Neutrophil (primary cell): Measurements from ENCODE around the gene RANBP9.

Experiments used
- H3K27ac ChIP-seq: fragments of 200-600 bp; sonication (generic); 2 replicates; pipeline ENCODE4 v1.5.1; 2016; ENCODE audit warnings: mild to moderate bottlenecking, moderate library complexity
- H3K27me3 ChIP-seq: fragments of 200-600 bp; sonication (generic); 2 replicates; pipeline ENCODE4 v1.6.0; 2016; ENCODE audit warnings: mild to moderate bottlenecking
- H3K36me3 ChIP-seq: fragments of 200-600 bp; sonication (generic); 2 replicates; pipeline ENCODE4 v1.5.1; 2017
- H3K4me1 ChIP-seq, 2 experiments: fragments of 200-600 bp in 1 of 2; sonication (generic) in 1 of 2; 1 replicate in 1 of 2; 2 replicates in 1 of 2; pipeline versions ENCODE4 v1.5.1 to v1.6.1; 2013 to 2016; ENCODE audit warnings: low read depth in 1 of 2, low read length in 1 of 2, mild to moderate bottlenecking in 1 of 2, moderate library complexity in 1 of 2; ENCODE audit not compliant: control insufficient read depth in 1 of 2, insufficient read depth in 1 of 2
- H3K4me3 ChIP-seq, 2 experiments: fragments of 200-600 bp in 1 of 2; sonication (generic) in 1 of 2; 1 replicate in 1 of 2; 2 replicates in 1 of 2; pipeline ENCODE4 v1.5.1; 2013 to 2016; ENCODE audit warnings: low read depth in 1 of 2, low read length in 1 of 2, mild to moderate bottlenecking in 1 of 2, moderate library complexity in 1 of 2
- H3K9me3 ChIP-seq: fragments of 200-600 bp; sonication (generic); 2 replicates; pipeline ENCODE4 v1.5.1; 2016
- CTCF ChIP-seq: fragments of 200-600 bp; sonication (generic); IDR thresholded peaks from 2 replicates; pipeline ENCODE4 v1.5.1; 2016; ENCODE audit warnings: antibody characterized with exemption

RANBP9 gene

GRCh38 chr6:13617066-13617465, 94.6 kb downstream of the RANBP9 start:
- Histone ChIP-seq H3K9me3 (no peaks in the 10 kb centered on the region), H3K4me1 (peaks cover 28% of the 10 kb centered on the region in 2 experiments), H3K36me3 (peaks cover 56% of the 10 kb centered on the region), H3K27me3 (no peaks in the 10 kb centered on the region), H3K27ac (peak overlapping the region; percentile 30), H3K4me3 (peak overlapping the region in 1 of 2 experiments; percentile 90)
- no peak for TF ChIP-seq CTCF

GRCh38 chr6:13615792-13616120, 95.9 kb downstream of the RANBP9 start:
- peaks cover 28% of the 10 kb centered on the region in 2 experiments for H3K4me1 ChIP-seq
- H3K27me3 ChIP-seq = no peaks in the 10 kb centered on the region
- peak overlapping the region; percentile 88 for H3K27ac ChIP-seq
- H3K9me3 ChIP-seq = no peaks in the 10 kb centered on the region
- TF ChIP-seq CTCF = no peak
- peaks cover 43% of the 10 kb centered on the region for H3K36me3 ChIP-seq
- H3K4me3 ChIP-seq = peak overlapping the region; percentile 90 to 95

GRCh38 chr6:13614926-13615791, 96.5 kb downstream of the RANBP9 start, which contains the start of gene NOL7:
TSS of gene NOL7 (plus strand) at chr6:13615335. CDS start at chr6:13615359, 24 bp downstream.
- Histone ChIP-seq H3K27ac (peak within 1 kb of the TSS; percentile 88), H3K9me3 (no peaks in the 10 kb centered on the region), H3K27me3 (no peaks in the 10 kb centered on the region), H3K36me3 (peaks cover 42% of the 10 kb centered on the region), H3K4me3 (peak within 1 kb of the TSS; percentile 90 to 95), H3K4me1 (peaks cover 28% of the 10 kb centered on the region in 2 experiments)
- peak; percentile 96 for TF ChIP-seq CTCF

- H3K9me3 ChIP-seq = no peaks in the 10 kb centered on the region
- H3K36me3 ChIP-seq = peaks cover 36% of the 10 kb centered on the region
- peak overlapping the region; percentile 90 to 95 for H3K4me3 ChIP-seq
- no peaks in the 10 kb centered on the region for H3K27me3 ChIP-seq
- TF ChIP-seq CTCF = no peak
- peaks cover 28% of the 10 kb centered on the region in 2 experiments for H3K4me1 ChIP-seq
- H3K27ac ChIP-seq = peak overlapping the region; percentile 88
These were observed 97.3 kb downstream of the RANBP9 start for GRCh38 chr6:13614126-13614925.

- H3K27me3 ChIP-seq = no peaks in the 10 kb centered on the region
- H3K27ac ChIP-seq = no peak overlapping the region
- no peak overlapping the region for H3K4me3 ChIP-seq
- peaks cover 26% of the 10 kb centered on the region for H3K36me3 ChIP-seq
- H3K9me3 ChIP-seq = no peaks in the 10 kb centered on the region
- no peak for TF ChIP-seq CTCF
- H3K4me1 ChIP-seq = peaks cover 28% of the 10 kb centered on the region in 2 experiments
These were observed 98.5 kb downstream of the RANBP9 start for GRCh38 chr6:13613029-13613594.
